ENCODE measurements around the gene KCNIP3.

KCNIP3 gene

GRCh38 chr2:95331606-95332005 is 34.5 kb downstream of the KCNIP3 start:
- Histone ChIP-seq H3K36me3 (ENCODE audit: control insufficient read depth, insufficient read depth, low read length) (no peaks in the 10 kb centered on the region), H3K4me3 (replicated peaks; ENCODE audit: low read depth, low read length) (no peak overlapping the region), H3K27me3 (replicated peaks; ENCODE audit: control insufficient read depth, insufficient read depth, low read length) (no peaks in the 10 kb centered on the region; the same call in 1 of the 2 replicates)
- DNase-seq (ENCODE audit: extremely low read depth, insufficient read length) = no peak
- TF ChIP-seq CTCF (IDR thresholded peaks at IDR 0.05; ENCODE audit: insufficient read depth, low read length, poor library complexity, severe bottlenecking) = no peak

DNA sequence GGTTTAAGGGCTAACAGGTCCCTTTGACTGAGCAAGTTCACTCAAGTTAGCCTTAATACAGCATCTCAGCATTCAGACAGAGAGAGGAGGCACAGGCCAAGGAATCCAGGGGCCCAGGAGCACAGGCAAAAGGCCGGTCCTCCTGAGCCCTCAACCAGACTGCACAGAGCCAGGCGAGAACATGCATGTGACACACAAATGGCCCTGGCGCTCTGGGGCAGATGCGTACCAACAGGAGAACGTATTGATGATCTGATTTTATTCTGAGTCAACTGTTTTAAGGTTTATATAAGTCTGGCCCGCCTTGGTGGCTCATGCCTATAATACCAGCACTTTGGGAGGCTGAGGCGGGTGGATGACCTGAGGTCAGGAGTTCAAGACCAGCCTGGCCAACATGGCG is 34.9 kb downstream of the KCNIP3 start:
- H3K4me3 ChIP-seq (replicated peaks; ENCODE audit: low read depth, low read length) = no peak overlapping the region
- no peak for TF ChIP-seq CTCF (IDR thresholded peaks at IDR 0.05; ENCODE audit: insufficient read depth, low read length, poor library complexity, severe bottlenecking)
- no peaks in the 10 kb centered on the region for H3K36me3 ChIP-seq (ENCODE audit: control insufficient read depth, insufficient read depth, low read length)
- DNase-seq (ENCODE audit: extremely low read depth, insufficient read length) = no peak
- H3K27me3 ChIP-seq (replicated peaks; ENCODE audit: control insufficient read depth, insufficient read depth, low read length) = no peaks in the 10 kb centered on the region; the same call in 1 of the 2 replicates

DNA sequence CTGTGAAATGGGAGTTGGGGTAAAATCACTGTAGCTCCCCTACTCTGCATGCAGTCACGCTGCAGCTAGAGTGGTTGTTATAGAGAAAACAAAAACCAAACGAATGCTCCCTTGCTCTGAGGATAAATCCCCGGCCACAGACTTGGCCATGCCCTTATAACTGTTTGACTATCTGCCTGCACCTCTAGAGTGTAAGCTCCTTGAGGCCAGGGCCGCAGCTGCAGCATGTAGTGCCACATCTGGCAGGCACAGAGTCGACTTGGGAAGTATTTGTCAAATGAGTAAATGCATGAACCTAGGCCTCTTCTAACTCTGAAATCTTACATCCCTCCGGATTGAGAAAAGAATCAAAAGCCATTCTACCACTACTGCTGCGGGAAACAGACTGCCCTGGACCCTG is 35.9 kb downstream of the KCNIP3 start:
- no peaks in the 10 kb centered on the region for H3K36me3 ChIP-seq (ENCODE audit: control insufficient read depth, insufficient read depth, low read length)
- H3K27me3 ChIP-seq (replicated peaks; ENCODE audit: control insufficient read depth, insufficient read depth, low read length) = no peaks in the 10 kb centered on the region; the same call in 1 of the 2 replicates
- no peak for DNase-seq (ENCODE audit: extremely low read depth, insufficient read length)
- no peak for TF ChIP-seq CTCF (IDR thresholded peaks at IDR 0.05; ENCODE audit: insufficient read depth, low read length, poor library complexity, severe bottlenecking)
- H3K4me3 ChIP-seq (replicated peaks; ENCODE audit: low read depth, low read length) = no peak overlapping the region

- Histone ChIP-seq H3K36me3 (ENCODE audit: control insufficient read depth, insufficient read depth, low read length) (no peaks in the 10 kb centered on the region), H3K4me3 (replicated peaks; ENCODE audit: low read depth, low read length) (no peak overlapping the region), H3K27me3 (replicated peaks; ENCODE audit: control insufficient read depth, insufficient read depth, low read length) (no peaks in the 10 kb centered on the region; the same call in 1 of the 2 replicates)
- DNase-seq (ENCODE audit: extremely low read depth, insufficient read length) = no peak
- TF ChIP-seq CTCF (IDR thresholded peaks at IDR 0.05; ENCODE audit: insufficient read depth, low read length, poor library complexity, severe bottlenecking) = no peak
Measured at GRCh38 chr2:95333888-95334338, 36.8 kb downstream of the KCNIP3 start.

DNA sequence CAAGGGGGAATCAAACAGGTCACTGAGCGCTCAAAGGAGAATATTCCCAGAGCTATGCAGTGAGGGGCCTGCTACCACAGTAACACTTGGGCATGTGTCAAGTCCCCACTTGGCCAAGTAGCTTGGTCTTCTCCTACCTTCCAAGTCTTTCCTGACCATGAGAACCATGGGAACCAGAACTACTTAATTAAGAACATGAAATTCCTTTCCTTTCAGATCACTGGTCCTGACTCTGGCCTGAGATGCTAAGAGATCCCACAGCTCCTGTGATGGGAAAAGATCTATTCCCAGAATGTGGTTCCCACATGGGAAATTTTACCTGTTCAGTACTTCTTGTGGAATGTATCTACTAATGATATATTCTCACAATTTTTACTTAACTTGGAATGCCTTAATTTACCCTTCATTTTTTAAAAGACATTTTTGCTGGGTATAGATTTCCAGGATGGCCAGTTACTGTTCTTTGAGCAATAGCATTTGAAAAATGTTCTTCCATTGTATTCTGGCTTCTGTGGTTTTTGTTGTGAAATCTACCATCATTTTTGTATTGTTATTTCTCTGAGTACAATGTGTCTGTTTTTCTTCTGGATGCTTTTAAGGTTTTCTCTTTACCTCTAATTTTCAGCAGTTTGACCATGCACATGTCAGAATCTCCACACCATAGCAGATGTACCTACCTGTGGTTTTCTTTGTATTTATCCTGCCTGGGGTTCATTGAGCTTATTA is 37.9 kb downstream of the KCNIP3 start:
- no peaks in the 10 kb centered on the region; the same call in 1 of the 2 replicates for H3K27me3 ChIP-seq (replicated peaks; ENCODE audit: control insufficient read depth, insufficient read depth, low read length)
- TF ChIP-seq CTCF (IDR thresholded peaks at IDR 0.05; ENCODE audit: insufficient read depth, low read length, poor library complexity, severe bottlenecking) = no peak
- no peaks in the 10 kb centered on the region for H3K36me3 ChIP-seq (ENCODE audit: control insufficient read depth, insufficient read depth, low read length)
- no peak overlapping the region for H3K4me3 ChIP-seq (replicated peaks; ENCODE audit: low read depth, low read length)
- no peak for DNase-seq (ENCODE audit: extremely low read depth, insufficient read length)
